ES-I3 (cell line): Measurements from ENCODE around the gene SCFD2.

ENCODE experiments used
- H3K36me3 ChIP-seq: 2 replicates; pipeline ENCODE4 v1.6.1; 2013; ENCODE audit warnings: mild to moderate bottlenecking, low read length, control low read depth, moderate library complexity; ENCODE audit not compliant: insufficient read depth
- H3K4me1 ChIP-seq: 2 replicates; pipeline ENCODE4 v1.6.1; 2013; ENCODE audit warnings: mild to moderate bottlenecking, control low read depth, low read length; ENCODE audit not compliant: insufficient read depth
- H3K9ac ChIP-seq: 2 replicates; pipeline ENCODE4 v1.6.1; 2013; ENCODE audit warnings: low read depth, mild to moderate bottlenecking, low read length, moderate library complexity
- H3K9me3 ChIP-seq: 2 replicates; pipeline ENCODE4 v1.6.1; 2013; ENCODE audit warnings: mild to moderate bottlenecking, low read length, moderate library complexity; ENCODE audit not compliant: control insufficient read depth, insufficient read depth

The SCFD2 gene

GRCh38 chr4:52964561-52965101 lies 401.2 kb downstream of the SCFD2 start:
- no peaks in the 10 kb centered on the region for H3K4me1 ChIP-seq
- H3K36me3 ChIP-seq: no peaks in the 10 kb centered on the region
- H3K9ac ChIP-seq: no peak overlapping the region
- no peaks in the 10 kb centered on the region for H3K9me3 ChIP-seq

GRCh38 chr4:52964011-52964410 lies 401.9 kb downstream of the SCFD2 start:
- no peaks in the 10 kb centered on the region for H3K36me3 ChIP-seq
- no peaks in the 10 kb centered on the region for H3K4me1 ChIP-seq
- H3K9ac ChIP-seq: no peak overlapping the region
- H3K9me3 ChIP-seq: no peaks in the 10 kb centered on the region

GRCh38 chr4:52962721-52963120 lies 403.1 kb downstream of the SCFD2 start:
- H3K36me3 ChIP-seq: no peaks in the 10 kb centered on the region
- no peaks in the 10 kb centered on the region for H3K4me1 ChIP-seq
- no peak overlapping the region for H3K9ac ChIP-seq
- no peaks in the 10 kb centered on the region for H3K9me3 ChIP-seq

- Histone ChIP-seq H3K9me3 (no peaks in the 10 kb centered on the region), H3K4me1 (peaks cover 4% of the 10 kb centered on the region; the same call in 1 of the 2 replicates), H3K36me3 (no peaks in the 10 kb centered on the region), H3K9ac (no peak overlapping the region)
These were observed 404.0 kb downstream of the SCFD2 start for GRCh38 chr4:52961666-52962412.

- no peaks in the 10 kb centered on the region for H3K9me3 ChIP-seq
- no peak overlapping the region for H3K9ac ChIP-seq
- peaks cover 5% of the 10 kb centered on the region; the same call in 1 of the 2 replicates for H3K4me1 ChIP-seq
- H3K36me3 ChIP-seq: no peaks in the 10 kb centered on the region
These were observed 406.3 kb downstream of the SCFD2 start for GRCh38 chr4:52959541-52959940.

GRCh38 chr4:52957835-52958631 lies 407.8 kb downstream of the SCFD2 start:
- Histone ChIP-seq H3K36me3 (no peaks in the 10 kb centered on the region), H3K9ac (no peak overlapping the region), H3K9me3 (no peaks in the 10 kb centered on the region), H3K4me1 (peaks cover 5% of the 10 kb centered on the region; the same call in 1 of the 2 replicates)

- peaks cover 5% of the 10 kb centered on the region; the same call in 1 of the 2 replicates for H3K4me1 ChIP-seq
- H3K9me3 ChIP-seq: no peaks in the 10 kb centered on the region
- no peaks in the 10 kb centered on the region for H3K36me3 ChIP-seq
- no peak overlapping the region for H3K9ac ChIP-seq
These were observed 408.6 kb downstream of the SCFD2 start for GRCh38 chr4:52957220-52957686.

- Histone ChIP-seq H3K9ac (no peak overlapping the region), H3K36me3 (peaks cover 2% of the 10 kb centered on the region; the same call in 1 of the 2 replicates), H3K9me3 (no peaks in the 10 kb centered on the region), H3K4me1 (peaks cover 5% of the 10 kb centered on the region; the same call in 1 of the 2 replicates)
These were observed 409.2 kb downstream of the SCFD2 start for GRCh38 chr4:52956691-52957090.

- peaks cover 21% of the 10 kb centered on the region for H3K4me1 ChIP-seq
- H3K9ac ChIP-seq: no peak overlapping the region
- H3K36me3 ChIP-seq: peaks cover 6% of the 10 kb centered on the region; the same call in 1 of the 2 replicates
- H3K9me3 ChIP-seq: no peaks in the 10 kb centered on the region; the same call in 1 of the 2 replicates
These were observed 411.2 kb downstream of the SCFD2 start for GRCh38 chr4:52954560-52955170.

GRCh38 chr4:52952540-52952939 lies 413.3 kb downstream of the SCFD2 start:
- H3K9ac ChIP-seq: no peak overlapping the region
- H3K4me1 ChIP-seq: peaks cover 23% of the 10 kb centered on the region
- peaks cover 6% of the 10 kb centered on the region; the same call in 1 of the 2 replicates for H3K36me3 ChIP-seq
- no peaks in the 10 kb centered on the region; the same call in 1 of the 2 replicates for H3K9me3 ChIP-seq

GRCh38 chr4:52951016-52951415 lies 414.8 kb downstream of the SCFD2 start:
- Histone ChIP-seq H3K9ac (no peak overlapping the region), H3K9me3 (no peaks in the 10 kb centered on the region; the same call in 1 of the 2 replicates)

GRCh38 chr4:52950226-52950625 lies 415.6 kb downstream of the SCFD2 start:
- Histone ChIP-seq H3K4me1 (peaks cover 18% of the 10 kb centered on the region), H3K9ac (no peak overlapping the region), H3K36me3 (peaks cover 6% of the 10 kb centered on the region; the same call in 1 of the 2 replicates), H3K9me3 (no peaks in the 10 kb centered on the region; the same call in 1 of the 2 replicates)

More at GRCh38 chr4:52951016-52951415, 414.8 kb downstream of the SCFD2 start:
- H3K4me1 ChIP-seq: peaks cover 18% of the 10 kb centered on the region
- H3K36me3 ChIP-seq: peaks cover 6% of the 10 kb centered on the region; the same call in 1 of the 2 replicates

GRCh38 chr4:52949336-52949735 lies 416.5 kb downstream of the SCFD2 start:
- Histone ChIP-seq H3K9ac (no peak overlapping the region), H3K36me3 (peaks cover 6% of the 10 kb centered on the region; the same call in 1 of the 2 replicates), H3K4me1 (peaks cover 18% of the 10 kb centered on the region), H3K9me3 (no peaks in the 10 kb centered on the region; the same call in 1 of the 2 replicates)

- Histone ChIP-seq H3K9ac (no peak overlapping the region), H3K4me1 (peaks cover 18% of the 10 kb centered on the region), H3K36me3 (peaks cover 6% of the 10 kb centered on the region; the same call in 1 of the 2 replicates), H3K9me3 (no peaks in the 10 kb centered on the region; the same call in 1 of the 2 replicates)
These were observed 417.8 kb downstream of the SCFD2 start for GRCh38 chr4:52948057-52948423.
